Tibial artery (tissue), 4 donors: ENCODE data around the gene CALML3.

Source experiments
- DNase-seq, 2 donors: peaks; one replicate each; pipeline ENCODE4 v3.0.0-alpha.2; 2019
- H3K27ac ChIP-seq, 2 donors: fragments of 200-600 bp; sonication (generic) in 1 of 2; 1 replicate in 1 of 2; 2 replicates in 1 of 2; pipeline ENCODE4 v1.5.1; 2018 to 2019; ENCODE audit warnings: mild to moderate bottlenecking in 1 of 2
- H3K27me3 ChIP-seq, 2 donors: fragments of 200-600 bp; sonication (generic) in 1 of 2; one replicate each; pipeline versions ENCODE4 v1.5.1 to v1.6.0; 2016 to 2019
- H3K36me3 ChIP-seq, 3 donors: fragments of 200-600 bp; sonication (generic) in 2 of 3; one replicate each; pipeline ENCODE4 v1.5.1; 2016 to 2019; ENCODE audit warnings: mild to moderate bottlenecking in 2 of 3
- H3K4me1 ChIP-seq, 4 donors: fragments of 200-600 bp; sonication (generic) in 2 of 4; 1 replicate in 3 of 4; 2 replicates in 1 of 4; pipeline ENCODE4 v1.5.1; 2016 to 2019
- H3K4me3 ChIP-seq, 2 donors: fragments of 200-600 bp; sonication (generic) in 1 of 2; 1 replicate in 1 of 2; 2 replicates in 1 of 2; pipeline ENCODE4 v1.5.1; 2018 to 2019; ENCODE audit warnings: mild to moderate bottlenecking in 2 of 2
- H3K9me3 ChIP-seq, 3 donors: fragments of 200-600 bp; sonication (generic) in 1 of 3; one replicate each; pipeline ENCODE4 v1.5.1; 2016 to 2019
- CTCF ChIP-seq, 2 experiments: fragments of 200-600 bp in 1 of 2; fragments of 450-650 bp in 1 of 2; IDR thresholded peaks; one replicate each; pipeline ENCODE4 v1.5.1; 2017 to 2019; ENCODE audit warnings: antibody characterized with exemption in 2 of 2, mild to moderate bottlenecking in 1 of 2, moderate library complexity in 1 of 2
- intact Hi-C: fragments of 100-400 bp; cut with DNase I; formaldehyde crosslinking; loops from one replicate; pipeline ENCODE4 v1.15.0; 2023; ENCODE audit warnings: low total_unique reads

The CALML3 gene

GRCh38 chr10:5490698-5491464 lies 33.9 kb upstream of the CALML3 start:
- Histone ChIP-seq H3K27ac (no peak overlapping the region), H3K9me3 (peaks cover 0 to 5% (median 0%) of the 10 kb centered on the region in 3 donors), H3K4me1 (peaks cover 0 to 6% (median 0%) of the 10 kb centered on the region in 4 donors), H3K4me3 (no peak overlapping the region), H3K36me3 (no peaks in the 10 kb centered on the region), H3K27me3 (no peaks in the 10 kb centered on the region)
- intact Hi-C loops = no loop called here
- DNase-seq = no peak
- TF ChIP-seq CTCF (IDR thresholded peaks at IDR 0.05) = no peak

- intact Hi-C loops = no loop called here
- Histone ChIP-seq H3K9me3 (peaks cover 0 to 5% (median 0%) of the 10 kb centered on the region in 3 donors), H3K27ac (no peak overlapping the region), H3K27me3 (no peaks in the 10 kb centered on the region), H3K36me3 (no peaks in the 10 kb centered on the region), H3K4me3 (no peak overlapping the region), H3K4me1 (peaks cover 0 to 6% (median 0%) of the 10 kb centered on the region in 4 donors)
- no peak for DNase-seq
- TF ChIP-seq CTCF (IDR thresholded peaks at IDR 0.05) = no peak
These were observed 33.3 kb upstream of the CALML3 start for GRCh38 chr10:5491477-5491876.

- Histone ChIP-seq H3K9me3 (peaks cover 0 to 5% (median 0%) of the 10 kb centered on the region in 3 donors), H3K4me1 (peaks cover 0 to 6% (median 0%) of the 10 kb centered on the region in 4 donors), H3K27ac (no peak overlapping the region), H3K4me3 (no peak overlapping the region), H3K27me3 (no peaks in the 10 kb centered on the region), H3K36me3 (no peaks in the 10 kb centered on the region)
- no peak for DNase-seq
- TF ChIP-seq CTCF (IDR thresholded peaks at IDR 0.05) = no peak
- intact Hi-C loops = no loop called here
These were observed 32.4 kb upstream of the CALML3 start for GRCh38 chr10:5492322-5492855.

GRCh38 chr10:5492929-5493576 lies 31.7 kb upstream of the CALML3 start:
- peak in 1 of 2 donors; percentile 41 for DNase-seq

GRCh38 chr10:5493691-5494090 lies 31.1 kb upstream of the CALML3 start:
- Histone ChIP-seq H3K4me1 (peaks cover 0 to 6% (median 0%) of the 10 kb centered on the region in 4 donors), H3K4me3 (no peak overlapping the region), H3K27me3 (no peaks in the 10 kb centered on the region), H3K27ac (no peak overlapping the region), H3K36me3 (no peaks in the 10 kb centered on the region), H3K9me3 (peaks cover 0 to 5% (median 0%) of the 10 kb centered on the region in 3 donors)
- TF ChIP-seq CTCF (IDR thresholded peaks at IDR 0.05) = no peak
- intact Hi-C loops = no loop called here
- DNase-seq = peak in 1 of 2 donors; percentile 28

More at GRCh38 chr10:5492929-5493576, 31.7 kb upstream of the CALML3 start:
- Histone ChIP-seq H3K4me3 (no peak overlapping the region), H3K9me3 (peaks cover 0 to 5% (median 0%) of the 10 kb centered on the region in 3 donors), H3K36me3 (no peaks in the 10 kb centered on the region), H3K4me1 (peaks cover 0 to 6% (median 0%) of the 10 kb centered on the region in 4 donors), H3K27ac (no peak overlapping the region), H3K27me3 (no peaks in the 10 kb centered on the region)
- intact Hi-C loops = no loop called here
- no peak for TF ChIP-seq CTCF (IDR thresholded peaks at IDR 0.05)
